Fibroblast of lung (primary cell): ENCODE results near the gene BTBD7. TPM values are rescaled to one million over a fixed set of nuclear protein-coding genes. Genes with fewer than 3 reads are reported as not detected.

Source experiments
- DNase-seq, 2 donors: peaks; one replicate each; pipeline versions ENCODE4 v3.0.0 to v3.0.0-alpha.2; 2010; ENCODE audit warnings: low read depth in 2 of 2
- H2AFZ ChIP-seq: 2 replicates; pipeline ENCODE4 v1.5.1; 2012; ENCODE audit warnings: low read length, control low read depth, inconsistent platforms
- H3K27ac ChIP-seq: 2 replicates; pipeline ENCODE4 v1.5.1; 2011; ENCODE audit warnings: low read length, control low read depth; ENCODE audit not compliant: insufficient read depth
- H3K27me3 ChIP-seq: 2 replicates; pipeline ENCODE4 v1.5.1; 2011; ENCODE audit warnings: mild to moderate bottlenecking, low read length; ENCODE audit not compliant: control insufficient read depth, insufficient read depth
- H3K36me3 ChIP-seq: 2 replicates; pipeline ENCODE4 v1.5.1; 2011; ENCODE audit warnings: low read length; ENCODE audit not compliant: control insufficient read depth, insufficient read depth
- H3K4me1 ChIP-seq: 2 replicates; pipeline ENCODE4 v1.5.1; 2011; ENCODE audit warnings: low read length; ENCODE audit not compliant: control insufficient read depth, insufficient read depth; ENCODE audit errors: extremely low read depth
- H3K4me2 ChIP-seq: 2 replicates; pipeline ENCODE4 v1.5.1; 2011; ENCODE audit warnings: low read length, control low read depth; ENCODE audit not compliant: insufficient read depth; ENCODE audit errors: extremely low read depth
- H3K4me3 ChIP-seq, 4 experiments: fragments of 200-600 bp in 1 of 4; sonication (generic) in 1 of 4; replicated peaks in 1 of 4; 2 replicates each; pipeline ENCODE4 v1.5.1; 2011 to 2016; ENCODE audit warnings: low read length in 4 of 4, low read depth in 3 of 4, mild to moderate bottlenecking in 3 of 4, control low read depth in 2 of 4, inconsistent platforms in 1 of 4, mixed read lengths in 1 of 4; ENCODE audit not compliant: insufficient read depth in 1 of 4; ENCODE audit errors: control extremely low read depth in 1 of 4
- H3K79me2 ChIP-seq: 2 replicates; pipeline ENCODE4 v1.5.1; 2012; ENCODE audit warnings: mild to moderate bottlenecking, low read length, inconsistent platforms; ENCODE audit not compliant: control insufficient read depth, insufficient read depth
- H3K9ac ChIP-seq: 2 replicates; pipeline ENCODE4 v1.5.1; 2011; ENCODE audit warnings: mild to moderate bottlenecking, low read length, control low read depth; ENCODE audit not compliant: insufficient read depth
- H3K9me3 ChIP-seq: 2 replicates; pipeline ENCODE4 v1.5.1; 2012; ENCODE audit warnings: low read depth, low read length; ENCODE audit not compliant: control insufficient read depth, insufficient read depth
- H4K20me1 ChIP-seq: 2 replicates; pipeline ENCODE4 v1.5.1; 2011; ENCODE audit warnings: low read length; ENCODE audit not compliant: control insufficient read depth, insufficient read depth; ENCODE audit errors: extremely low read depth
- CTCF ChIP-seq, 2 donors: IDR thresholded peaks in 1 of 2; conservative IDR thresholded peaks in 1 of 2; 1 replicate in 1 of 2; 2 replicates in 1 of 2; pipeline ENCODE4 v1.5.1; 2011 to 2012; ENCODE audit warnings: low read length in 2 of 2, control low read depth in 1 of 2, inconsistent platforms in 1 of 2, low read depth in 1 of 2, mild to moderate bottlenecking in 1 of 2
- EZH2 ChIP-seq: IDR thresholded peaks from 2 replicates; pipeline ENCODE4 v1.5.1; 2012; ENCODE audit warnings: low read length, control low read depth, mild to moderate bottlenecking; ENCODE audit errors: missing control alignments
- polyA plus RNA-seq, 2 donors: library from polyadenylated mRNA; depleted of rRNA in 1 of 2; stranded (reverse) in 1 of 2; unstranded in 1 of 2; fragments of >200 nt; gene quantifications; 2 replicates each; pipeline ENCODE4 v1.2.1, GENCODE V29; 2011 to 2012; ENCODE audit warnings: missing spikeins in 1 of 2
- total RNA-seq: library from RNA; depleted of rRNA; stranded (reverse); fragments of >200 nt; gene quantifications from 2 replicates; pipeline ENCODE4 v1.2.1, GENCODE V29; 2014

Gene BTBD7
- total and polyA plus RNA-seq, 2 donors (not counting 1 experiment from before 2014, with no cell fraction given): 20.5 to 25.9 TPM

DNA sequence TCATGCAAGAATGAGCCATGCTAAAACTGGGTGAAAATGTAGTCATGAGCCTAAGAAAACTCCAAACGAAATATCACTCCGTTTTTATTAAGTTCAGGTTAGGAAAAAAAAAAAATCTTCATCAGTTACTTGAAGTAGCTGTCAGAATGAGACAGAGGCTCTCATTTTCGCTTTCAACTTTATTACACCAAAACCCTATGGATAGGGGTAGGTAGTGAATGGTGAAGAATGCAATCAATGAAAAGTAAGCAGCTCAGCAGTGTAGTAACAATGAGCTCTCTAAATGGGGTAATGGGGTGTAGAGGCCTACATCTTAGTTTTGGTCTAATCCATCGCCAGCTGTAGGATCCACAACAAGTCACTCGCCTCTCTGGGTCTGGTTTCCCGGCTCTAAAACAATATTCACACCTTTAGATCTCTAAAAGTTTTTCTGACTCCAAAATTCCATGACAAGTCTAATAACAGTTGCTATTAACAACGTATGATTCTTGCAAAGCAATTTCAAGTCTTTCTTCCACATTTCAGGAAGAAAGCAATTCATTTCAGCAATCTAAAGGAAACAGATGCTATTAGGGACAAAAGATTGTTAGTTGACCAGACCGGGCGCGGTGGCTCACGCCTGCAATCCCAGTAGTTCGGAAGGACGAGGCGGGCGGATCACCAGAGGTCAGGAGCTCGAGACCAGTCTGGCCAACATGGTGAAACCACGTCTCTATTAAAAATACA lies 1.7 kb downstream of the BTBD7 start:
- no peaks in the 10 kb centered on the region for H3K9me3 ChIP-seq
- no peaks in the 10 kb centered on the region for H3K36me3 ChIP-seq
- H2AFZ ChIP-seq: no peak overlapping the region
- H3K4me3 ChIP-seq: peak overlapping the region; percentile 20 to 76 (median 60)
- DNase-seq: no peak
- peak overlapping the region; percentile 77 for H3K4me2 ChIP-seq
- no peaks in the 10 kb centered on the region for H3K4me1 ChIP-seq
- no peaks in the 10 kb centered on the region for H3K27me3 ChIP-seq
- H4K20me1 ChIP-seq: no peaks in the 10 kb centered on the region
- H3K27ac ChIP-seq: no peak overlapping the region
- no peak for TF ChIP-seq EZH2
- no peak for TF ChIP-seq CTCF (conservative IDR thresholded peaks at IDR 0.05 in 1 of 2, IDR thresholded peaks at IDR 0.05 in 1 of 2; ENCODE audit: low read depth in 1 of 2, low read length in 2 of 2)
- H3K9ac ChIP-seq: no peak overlapping the region
- peaks cover 62% of the 10 kb centered on the region for H3K79me2 ChIP-seq

GRCh38 chr14:93330609-93331000 lies 2.2 kb downstream of the BTBD7 start:
- Histone ChIP-seq H4K20me1 (no peaks in the 10 kb centered on the region), H3K9ac (no peak overlapping the region), H3K27me3 (no peaks in the 10 kb centered on the region), H3K27ac (no peak overlapping the region), H3K4me1 (no peaks in the 10 kb centered on the region), H3K36me3 (no peaks in the 10 kb centered on the region), H3K9me3 (no peaks in the 10 kb centered on the region), H3K4me3 (peak overlapping the region in 1 of 4 experiments; percentile 69), H3K79me2 (peaks cover 67% of the 10 kb centered on the region), H3K4me2 (no peak overlapping the region), H2AFZ (no peak overlapping the region)
- TF ChIP-seq EZH2 (no peak), CTCF (conservative IDR thresholded peaks at IDR 0.05 in 1 of 2, IDR thresholded peaks at IDR 0.05 in 1 of 2; ENCODE audit: low read depth in 1 of 2, low read length in 2 of 2) (no peak)
- no peak for DNase-seq

GRCh38 chr14:93329965-93330608 lies 2.7 kb downstream of the BTBD7 start:
- Histone ChIP-seq H3K36me3 (no peaks in the 10 kb centered on the region), H3K4me3 (no peak overlapping the region), H3K4me1 (no peaks in the 10 kb centered on the region), H3K27ac (no peak overlapping the region), H2AFZ (no peak overlapping the region), H3K9ac (no peak overlapping the region), H3K9me3 (no peaks in the 10 kb centered on the region), H3K27me3 (no peaks in the 10 kb centered on the region), H3K4me2 (no peak overlapping the region), H4K20me1 (no peaks in the 10 kb centered on the region), H3K79me2 (peaks cover 72% of the 10 kb centered on the region)
- DNase-seq: no peak
- no peak for TF ChIP-seq EZH2
- TF ChIP-seq CTCF (conservative IDR thresholded peaks at IDR 0.05 in 1 of 2, IDR thresholded peaks at IDR 0.05 in 1 of 2; ENCODE audit: low read depth in 1 of 2, low read length in 2 of 2): no peak
